ENCODE data around the gene TSHZ1.

Gene TSHZ1

GRCh38 chr18:75277610-75277928, 67.0 kb downstream of the TSHZ1 start:
- no peak for DNase-seq

- no peak for DNase-seq
These were observed 68.8 kb downstream of the TSHZ1 start for GRCh38 chr18:75279381-75279780.

GRCh38 chr18:75280427-75281280, 70.1 kb downstream of the TSHZ1 start:
- DNase-seq, result no peak

- DNase-seq, result no peak
These were observed 72.1 kb downstream of the TSHZ1 start for GRCh38 chr18:75282746-75283145.

GRCh38 chr18:75283731-75284130, 73.1 kb downstream of the TSHZ1 start:
- no peak for DNase-seq

- no peak for DNase-seq
These were observed 74.0 kb downstream of the TSHZ1 start for GRCh38 chr18:75284566-75284965.

GRCh38 chr18:75285876-75286275, 75.3 kb downstream of the TSHZ1 start:
- DNase-seq, result no peak

- no peak for DNase-seq
These were observed 76.4 kb downstream of the TSHZ1 start for GRCh38 chr18:75287006-75287405.

GRCh38 chr18:75287700-75288099, 77.1 kb downstream of the TSHZ1 start:
- DNase-seq, result no peak

- DNase-seq, result no peak
These were observed 79.2 kb downstream of the TSHZ1 start for GRCh38 chr18:75289761-75290160.

GRCh38 chr18:75290737-75291358, 80.3 kb downstream of the TSHZ1 start:
- peak; percentile 80 for DNase-seq

- DNase-seq, result no peak
These were observed 80.9 kb downstream of the TSHZ1 start for GRCh38 chr18:75291460-75291859.

- DNase-seq, result peak; percentile 82
These were observed 83.0 kb downstream of the TSHZ1 start for GRCh38 chr18:75293591-75293990.

GRCh38 chr18:75297731-75298130, 87.1 kb downstream of the TSHZ1 start:
- no peak for DNase-seq

GRCh38 chr18:75304678-75305557, 94.3 kb downstream of the TSHZ1 start:
- DNase-seq, result no peak

GRCh38 chr18:75305984-75306383, 95.4 kb downstream of the TSHZ1 start:
- DNase-seq, result no peak

- DNase-seq, result no peak
These were observed 96.9 kb downstream of the TSHZ1 start for GRCh38 chr18:75307530-75307929.

- DNase-seq, result no peak
These were observed 99.0 kb downstream of the TSHZ1 start for GRCh38 chr18:75309564-75309963.

- no peak for DNase-seq
These were observed 103.5 kb downstream of the TSHZ1 start for GRCh38 chr18:75314117-75314516.

- no peak for DNase-seq
These were observed 104.0 kb downstream of the TSHZ1 start for GRCh38 chr18:75314606-75315005.

- no peak for DNase-seq
These were observed 105.6 kb downstream of the TSHZ1 start for GRCh38 chr18:75316223-75316622.

- no peak for DNase-seq
These were observed 106.2 kb downstream of the TSHZ1 start for GRCh38 chr18:75316826-75317225.

- DNase-seq, result no peak
These were observed 106.7 kb downstream of the TSHZ1 start for GRCh38 chr18:75317300-75317699.

GRCh38 chr18:75317703-75318102, 107.1 kb downstream of the TSHZ1 start:
- DNase-seq, result no peak

Measured in NCI-H510A treated with DMSO at 0.1 percent for 48 hours (cell line).